ENCODE measurements around the gene BMPR1B. TPM values are rescaled to one million over a fixed set of nuclear protein-coding genes. Genes with fewer than 3 reads are reported as not detected.

The BMPR1B gene
- total and polyA plus RNA-seq, 9 of the 15 experiments (the other 6 are each of a cell fraction or from before 2014, with no cell fraction given): 0.01 TPM; not detected in 8

GRCh38 chr4:94802091-94802490 is 44.3 kb downstream of the BMPR1B start (continued):
- no peak for TF ChIP-seq CEBPZ (IDR thresholded peaks at IDR 0.05; ENCODE audit: borderline replicate concordance, low read depth, low read length)
- TF ChIP-seq EHMT2 (IDR thresholded peaks at IDR 0.05): no peak

- Histone ChIP-seq H3K4me2 (ENCODE audit: insufficient read depth, low read length) (no peak overlapping the region), H2AFZ (ENCODE audit: low read depth, low read length) (no peak overlapping the region), H3K9me1 (ENCODE audit: control insufficient read depth, insufficient read depth, low read length) (no peaks in the 10 kb centered on the region), H3K9me3 (replicated peaks; ENCODE audit: control insufficient read depth, insufficient read depth, low read depth, low read length) (no peaks in the 10 kb centered on the region), H3K27ac (ENCODE audit: extremely low read depth, low read depth, low read length) (no peak overlapping the region), H4K20me1 (replicated peaks; ENCODE audit: control insufficient read depth, insufficient read depth, low read length) (no peaks in the 10 kb centered on the region), H3K79me2 (ENCODE audit: control insufficient read depth, insufficient read depth, low read length) (no peaks in the 10 kb centered on the region), H3K4me1 (replicated peaks in 1 of 2; ENCODE audit: control insufficient read depth in 2 of 2, insufficient read depth in 2 of 2, low read length in 2 of 2) (no peaks in the 10 kb centered on the region), H3K27me3 (ENCODE audit: control insufficient read depth in 2 of 2, insufficient read depth in 2 of 2, low read length in 2 of 2) (no peaks in the 10 kb centered on the region), H3K4me3 (no peak overlapping the region), H3K36me3 (ENCODE audit: control insufficient read depth, insufficient read depth, low read length) (no peaks in the 10 kb centered on the region), H3K9ac (ENCODE audit: insufficient read depth in 1 of 2, low read depth in 2 of 2, low read length in 2 of 2) (no peak overlapping the region)
- no TSS peak for BruUV-seq (replicated peaks)
- ChIA-PET POLR2A (no interaction called here), CTCF (ENCODE audit: low intra/inter-chr PET ratio) (no interaction called here)
- in situ Hi-C loops (cut with MboI) (no loop called here), intact Hi-C loops (cut with micrococcal nuclease) (no loop called here)
- WGBS (ENCODE audit: insufficient coverage, low coverage, missing lambda C conversion rate): 0% methylated on average over 2 of the region's 2 CpGs
- peak in 1 of 4 experiments; percentile 4 for DNase-seq (ENCODE audit: extremely low read depth in 1 of 4, low spot score in 3 of 4)
- no peak for FAIRE-seq
- ATAC-seq: peak; percentile 55; the same call in 1 of the 3 replicates
- TF ChIP-seq SAP30 (IDR thresholded peaks at IDR 0.05; ENCODE audit: borderline replicate concordance, insufficient read depth, low read depth, low read length, poor library complexity, severe bottlenecking) (no peak), ZNF586 (CRISPR knock-in tag; conservative IDR thresholded peaks at IDR 0.05) (no peak), ATF2 (CRISPR knock-in tag; IDR thresholded peaks at IDR 0.05) (no peak), ARID1B (IDR thresholded peaks at IDR 0.05) (no peak), ZNF347 (CRISPR knock-in tag; IDR thresholded peaks at IDR 0.05; ENCODE audit: low read depth) (no peak), ARHGAP35 (IDR thresholded peaks at IDR 0.05; ENCODE audit: partially characterized antibody) (no peak), MEF2D (tag; conservative IDR thresholded peaks at IDR 0.05; ENCODE audit: low read depth) (no peak), ZNF436 (CRISPR knock-in tag; IDR thresholded peaks at IDR 0.05) (no peak), FOXJ3 (CRISPR knock-in tag; IDR thresholded peaks at IDR 0.05) (no peak), PURB (CRISPR knock-in tag; IDR thresholded peaks at IDR 0.05; ENCODE audit: low read depth) (no peak)
- TF ChIP-seq, protein P1, sequence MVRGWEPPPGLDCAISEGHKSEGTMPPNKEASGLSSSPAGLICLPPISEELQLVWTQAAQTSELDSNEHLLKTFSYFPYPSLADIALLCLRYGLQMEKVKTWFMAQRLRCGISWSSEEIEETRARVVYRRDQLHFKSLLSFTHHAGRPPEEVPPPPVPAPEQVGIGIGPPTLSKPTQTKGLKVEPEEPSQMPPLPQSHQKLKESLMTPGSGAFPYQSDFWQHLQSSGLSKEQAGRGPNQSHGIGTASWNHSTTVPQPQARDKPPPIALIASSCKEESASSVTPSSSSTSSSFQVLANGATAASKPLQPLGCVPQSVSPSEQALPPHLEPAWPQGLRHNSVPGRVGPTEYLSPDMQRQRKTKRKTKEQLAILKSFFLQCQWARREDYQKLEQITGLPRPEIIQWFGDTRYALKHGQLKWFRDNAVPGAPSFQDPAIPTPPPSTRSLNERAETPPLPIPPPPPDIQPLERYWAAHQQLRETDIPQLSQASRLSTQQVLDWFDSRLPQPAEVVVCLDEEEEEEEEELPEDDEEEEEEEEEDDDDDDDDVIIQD (CRISPR knock-in tag; IDR thresholded peaks at IDR 0.05): no peak
- TF ChIP-seq, protein P2, sequence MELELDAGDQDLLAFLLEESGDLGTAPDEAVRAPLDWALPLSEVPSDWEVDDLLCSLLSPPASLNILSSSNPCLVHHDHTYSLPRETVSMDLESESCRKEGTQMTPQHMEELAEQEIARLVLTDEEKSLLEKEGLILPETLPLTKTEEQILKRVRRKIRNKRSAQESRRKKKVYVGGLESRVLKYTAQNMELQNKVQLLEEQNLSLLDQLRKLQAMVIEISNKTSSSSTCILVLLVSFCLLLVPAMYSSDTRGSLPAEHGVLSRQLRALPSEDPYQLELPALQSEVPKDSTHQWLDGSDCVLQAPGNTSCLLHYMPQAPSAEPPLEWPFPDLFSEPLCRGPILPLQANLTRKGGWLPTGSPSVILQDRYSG (tag; conservative IDR thresholded peaks at IDR 0.05; ENCODE audit: low read depth): no peak
Measured at GRCh38 chr4:94803181-94803580, 45.4 kb downstream of the BMPR1B start.
